22Rv1 (cell line): ENCODE measurements around the gene SLMAP.

Source experiments
- H3K27ac ChIP-seq: fragments of 450-650 bp; 2 replicates; pipeline ENCODE4 v1.5.1; 2017
- CTCF ChIP-seq: fragments of 450-650 bp; IDR thresholded peaks from 2 replicates; pipeline ENCODE4 v1.5.1; 2017; ENCODE audit warnings: mild to moderate bottlenecking
- ZFX ChIP-seq: fragments of 450-650 bp; IDR thresholded peaks from 2 replicates; pipeline ENCODE4 v1.6.1; 2017; ENCODE audit warnings: antibody characterized with exemption, borderline replicate concordance

SLMAP gene

DNA sequence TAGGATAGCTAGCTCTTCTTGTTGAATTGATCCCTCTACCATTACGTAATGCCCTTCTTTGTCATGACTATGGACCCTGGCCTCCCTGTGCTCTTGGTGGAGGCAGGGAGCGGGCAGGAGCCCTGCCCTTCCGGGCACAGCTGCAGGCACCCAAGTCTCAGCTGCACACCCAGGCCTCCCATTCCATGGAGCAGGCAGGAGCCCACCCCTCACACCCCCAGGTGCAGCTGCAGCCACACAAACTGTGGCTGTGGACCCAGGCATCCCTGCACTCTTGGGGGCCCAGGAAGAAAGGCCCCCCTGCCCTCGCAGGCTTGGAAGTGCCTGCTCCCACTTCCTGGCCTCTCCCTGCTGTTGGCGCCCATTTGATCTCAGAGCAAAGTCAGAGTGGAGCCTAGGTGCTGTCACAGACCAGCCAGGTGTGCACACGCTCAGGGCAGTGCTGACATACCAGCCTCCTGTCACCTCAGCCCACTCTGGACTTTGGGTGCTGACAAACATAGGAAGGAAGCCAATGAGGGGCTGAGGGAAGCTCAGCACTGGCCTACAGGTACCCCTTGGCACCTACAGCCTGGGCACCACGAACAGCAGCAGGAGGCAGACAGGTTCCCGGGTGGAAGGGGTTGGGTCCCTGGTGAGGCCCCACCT is 53.0 kb downstream of the SLMAP start:
- no peak for TF ChIP-seq CTCF
- no peak for TF ChIP-seq ZFX
- no peak overlapping the region for H3K27ac ChIP-seq

- no peak for TF ChIP-seq ZFX
- no peak for TF ChIP-seq CTCF
- H3K27ac ChIP-seq: no peak overlapping the region
Measured at GRCh38 chr3:57809609-57809968, 53.5 kb downstream of the SLMAP start.

- no peak overlapping the region for H3K27ac ChIP-seq
- TF ChIP-seq CTCF (no peak), ZFX (no peak)
Measured at GRCh38 chr3:57810048-57810447, 53.9 kb downstream of the SLMAP start.

DNA sequence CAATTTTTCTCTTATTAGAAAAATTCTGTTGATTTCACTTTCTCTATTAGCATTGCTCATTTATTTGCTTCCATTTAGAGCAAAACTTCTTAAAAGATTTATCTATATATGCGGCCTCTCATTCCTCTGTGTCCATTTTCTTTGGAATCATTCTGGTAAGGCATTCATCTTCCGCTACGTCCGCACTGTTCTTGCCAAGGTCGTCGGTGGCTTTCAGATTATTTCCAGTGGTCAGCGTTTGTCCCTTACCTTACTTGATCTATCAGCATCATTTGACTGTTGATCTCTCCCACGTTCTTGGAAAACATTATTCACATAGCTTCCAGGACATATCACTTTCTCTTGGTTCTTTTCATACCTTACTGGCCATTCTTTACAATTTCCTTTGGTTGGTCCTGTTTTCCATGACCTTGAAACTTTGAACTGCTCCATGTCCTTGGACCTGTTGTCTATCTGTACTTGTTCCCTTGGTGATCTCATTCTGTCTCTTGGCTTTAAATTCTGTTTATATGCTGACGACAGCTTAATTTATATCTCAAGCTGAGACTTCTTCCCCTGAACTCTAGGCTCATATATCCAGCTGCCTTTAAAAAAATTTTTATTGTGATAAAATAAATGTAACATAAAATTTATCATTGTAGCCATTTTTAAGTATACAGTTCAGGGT is 54.5 kb downstream of the SLMAP start:
- TF ChIP-seq CTCF (no peak), ZFX (no peak)

DNA sequence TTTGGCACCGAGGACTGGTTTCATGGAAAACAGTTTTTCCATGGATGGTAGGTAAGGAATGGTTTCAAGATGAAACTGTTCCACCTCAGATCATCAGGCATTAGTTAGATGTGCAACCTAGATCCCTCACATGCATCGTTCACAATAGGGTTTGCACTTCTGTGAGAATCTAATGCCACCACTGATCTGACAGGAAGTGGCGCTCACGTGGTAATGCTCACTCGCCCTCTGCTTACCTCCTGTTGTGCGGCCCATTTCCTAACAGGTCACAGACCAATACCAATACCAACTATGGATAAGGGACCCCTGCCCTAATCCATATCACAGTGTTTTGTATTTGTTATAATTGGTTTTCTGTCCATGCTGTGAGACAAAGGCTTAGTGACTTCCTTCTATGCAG is 58.9 kb downstream of the SLMAP start:
- no peak overlapping the region for H3K27ac ChIP-seq

More for the DNA sequence above, 54.5 kb downstream of the SLMAP start:
- no peak overlapping the region for H3K27ac ChIP-seq

DNA sequence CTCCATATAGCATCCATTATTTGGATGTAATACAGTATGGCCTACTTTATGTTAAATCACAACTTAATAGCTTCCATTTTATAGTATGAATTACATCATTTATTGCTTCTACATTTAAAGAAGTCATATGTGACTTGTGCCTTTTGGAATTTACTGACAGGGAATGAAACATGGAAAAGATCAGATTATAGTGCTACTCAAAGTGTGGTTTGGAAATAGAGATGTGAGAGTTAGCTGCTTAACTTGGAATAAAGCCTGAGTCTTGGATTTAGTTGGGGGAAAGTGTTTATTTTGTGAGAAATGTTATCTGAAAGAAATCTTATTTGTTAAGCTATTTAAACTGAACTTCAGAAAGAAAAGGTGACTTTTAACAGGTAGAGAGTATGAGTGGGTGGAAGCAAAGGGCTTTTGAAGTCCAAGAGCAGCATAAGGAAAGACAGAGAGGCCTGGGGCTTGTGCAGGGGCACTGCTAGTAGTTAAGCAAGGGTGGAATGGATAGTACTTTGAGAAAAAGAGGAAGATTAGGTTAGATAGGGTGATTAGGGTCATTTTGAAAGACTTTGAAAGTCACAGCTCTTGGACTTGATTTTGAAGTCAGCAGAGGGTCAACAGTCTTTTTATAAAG is 60.5 kb downstream of the SLMAP start:
- TF ChIP-seq ZFX (no peak), CTCF (no peak)
- H3K27ac ChIP-seq: no peak overlapping the region; the same call in 1 of the 2 replicates

More for the DNA sequence above, 58.9 kb downstream of the SLMAP start:
- TF ChIP-seq CTCF (no peak), ZFX (no peak)

DNA sequence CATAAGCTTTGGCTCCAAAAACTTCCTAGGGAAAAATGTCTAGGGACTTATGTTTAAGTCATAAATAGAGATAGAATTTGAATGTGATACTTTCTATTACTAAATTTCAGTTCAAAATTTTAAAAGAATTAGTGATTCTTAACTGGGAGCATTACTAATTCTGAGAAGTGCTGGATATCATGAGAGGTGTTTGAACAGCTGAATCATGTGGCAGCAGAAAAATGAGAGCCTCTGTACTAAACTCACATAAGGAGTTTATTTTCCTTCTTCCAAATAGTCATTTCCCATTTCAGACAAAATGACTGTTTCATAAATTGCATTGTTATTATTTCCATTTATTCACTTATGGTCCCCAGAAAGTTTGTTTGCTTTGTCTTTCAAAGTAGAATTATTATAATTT is 62.7 kb downstream of the SLMAP start:
- TF ChIP-seq CTCF: no peak
- no peak for TF ChIP-seq ZFX
- no peak overlapping the region for H3K27ac ChIP-seq
